Testis (tissue), 2 donors: ENCODE results near the gene COL6A2.

Experiments used
- CTCF ChIP-seq, 3 experiments: fragments of 450-650 bp in 2 of 3; fragments of 200-600 bp in 1 of 3; sonication (generic) in 1 of 3; IDR thresholded peaks; one replicate each; pipeline ENCODE4 v1.5.1; 2016 to 2019; ENCODE audit warnings: antibody characterized with exemption in 3 of 3, mild to moderate bottlenecking in 2 of 3, moderate library complexity in 1 of 3
- POLR2A ChIP-seq: fragments of 450-650 bp; IDR thresholded peaks from one replicate; pipeline ENCODE4 v1.6.1; 2017; ENCODE audit warnings: antibody characterized with exemption, mild to moderate bottlenecking, moderate library complexity

- TF ChIP-seq CTCF (IDR thresholded peaks at IDR 0.05): no peak
- no peak for TF ChIP-seq POLR2A
These were observed 24.3 kb downstream of the COL6A2 start for GRCh38 chr21:46122237-46122671.
